ENCODE results near the gene PHGDH. TPM values are rescaled to one million over a fixed set of nuclear protein-coding genes. Genes with fewer than 3 reads are reported as not detected.

PHGDH gene
- total RNA-seq, 4 donors from 2014 or later: 0.86 to 7.1 (median 2.3) TPM; not detected in 1

DNA sequence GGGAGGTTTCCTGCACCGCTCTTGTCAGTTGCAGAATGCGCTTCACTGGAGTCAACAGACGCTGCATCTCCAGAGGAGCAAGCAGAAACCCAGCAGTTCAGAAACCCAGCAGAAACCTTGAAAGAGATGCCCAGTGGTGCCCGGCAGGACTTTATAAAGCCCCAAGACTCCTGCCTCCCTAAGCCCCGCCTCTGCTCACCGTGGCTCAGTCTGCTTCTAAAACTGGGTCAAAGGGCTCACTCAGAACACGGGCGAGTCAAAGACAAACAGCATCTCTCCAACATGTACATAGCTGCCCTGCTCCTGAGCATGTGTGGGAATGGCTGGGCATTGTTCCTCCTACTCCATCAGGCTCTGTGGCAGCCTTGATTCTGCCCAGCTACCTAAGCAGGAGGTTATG is 57.0 kb downstream of the PHGDH start, which contains the start of gene HMGCS2:
Gene HMGCS2 (minus strand): TSS at position 128 of the 400 bp plus-strand sequence. CDS start 61 bp downstream, at position 67.
- intact Hi-C loops (cut with DNase I; ENCODE audit: low total_unique reads): no loop called here
- TF ChIP-seq, protein P1, sequence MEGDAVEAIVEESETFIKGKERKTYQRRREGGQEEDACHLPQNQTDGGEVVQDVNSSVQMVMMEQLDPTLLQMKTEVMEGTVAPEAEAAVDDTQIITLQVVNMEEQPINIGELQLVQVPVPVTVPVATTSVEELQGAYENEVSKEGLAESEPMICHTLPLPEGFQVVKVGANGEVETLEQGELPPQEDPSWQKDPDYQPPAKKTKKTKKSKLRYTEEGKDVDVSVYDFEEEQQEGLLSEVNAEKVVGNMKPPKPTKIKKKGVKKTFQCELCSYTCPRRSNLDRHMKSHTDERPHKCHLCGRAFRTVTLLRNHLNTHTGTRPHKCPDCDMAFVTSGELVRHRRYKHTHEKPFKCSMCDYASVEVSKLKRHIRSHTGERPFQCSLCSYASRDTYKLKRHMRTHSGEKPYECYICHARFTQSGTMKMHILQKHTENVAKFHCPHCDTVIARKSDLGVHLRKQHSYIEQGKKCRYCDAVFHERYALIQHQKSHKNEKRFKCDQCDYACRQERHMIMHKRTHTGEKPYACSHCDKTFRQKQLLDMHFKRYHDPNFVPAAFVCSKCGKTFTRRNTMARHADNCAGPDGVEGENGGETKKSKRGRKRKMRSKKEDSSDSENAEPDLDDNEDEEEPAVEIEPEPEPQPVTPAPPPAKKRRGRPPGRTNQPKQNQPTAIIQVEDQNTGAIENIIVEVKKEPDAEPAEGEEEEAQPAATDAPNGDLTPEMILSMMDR (IDR thresholded peaks at IDR 0.05 in 4 of 5, conservative IDR thresholded peaks at IDR 0.05 in 1 of 5): no peak
- TF ChIP-seq POLR2A (IDR thresholded peaks at IDR 0.05): no peak
- H3K4me1 ChIP-seq: peaks cover 2 to 5% of the 10 kb centered on the region in 2 donors
- no peaks in the 10 kb centered on the region for H3K9me3 ChIP-seq
- in situ Hi-C loops (cut with MboI; ENCODE audit: low sequenced_read_pairs in 4 of 4): no loop called here
- H3K4me3 ChIP-seq: no peak within 1 kb of the TSS
- H3K27me3 ChIP-seq: no peaks in the 10 kb centered on the region
- ATAC-seq: no peak
- DNase-seq: no peak
- H3K27ac ChIP-seq: no peak within 1 kb of the TSS
- no peaks in the 10 kb centered on the region for H3K36me3 ChIP-seq

DNA sequence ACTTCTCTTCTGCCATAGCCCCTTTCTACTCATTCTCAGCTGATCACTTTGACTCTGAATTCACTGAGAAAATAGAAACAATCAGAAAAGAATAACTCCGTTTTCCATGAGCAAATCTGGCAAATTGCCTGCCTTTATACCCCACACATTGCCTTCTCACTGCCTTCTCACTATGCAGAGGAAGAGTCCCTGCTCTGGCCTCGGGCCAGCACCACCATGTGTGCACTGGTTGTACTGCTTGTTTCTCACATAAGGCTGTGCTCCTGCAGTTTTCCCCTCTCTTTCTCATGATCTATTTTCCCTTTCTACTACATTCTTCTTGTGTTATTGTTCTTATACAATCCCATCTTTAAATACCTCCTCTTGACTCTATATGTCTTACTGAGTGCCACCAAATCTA is 59.3 kb downstream of the PHGDH start:
- ATAC-seq (no peak), DNase-seq (no peak)
- intact Hi-C loops (cut with DNase I; ENCODE audit: low total_unique reads): no loop called here
- H3K36me3 ChIP-seq: no peaks in the 10 kb centered on the region
- no peaks in the 10 kb centered on the region for H3K9me3 ChIP-seq
- H3K4me1 ChIP-seq: peaks cover 5 to 9% of the 10 kb centered on the region in 2 donors
- no peak overlapping the region for H3K4me3 ChIP-seq
- no peaks in the 10 kb centered on the region for H3K27me3 ChIP-seq
- in situ Hi-C loops (cut with MboI; ENCODE audit: low sequenced_read_pairs in 4 of 4): no loop called here
- no peak overlapping the region for H3K27ac ChIP-seq
- TF ChIP-seq, protein P1 (IDR thresholded peaks at IDR 0.05 in 4 of 5, conservative IDR thresholded peaks at IDR 0.05 in 1 of 5): no peak

DNA sequence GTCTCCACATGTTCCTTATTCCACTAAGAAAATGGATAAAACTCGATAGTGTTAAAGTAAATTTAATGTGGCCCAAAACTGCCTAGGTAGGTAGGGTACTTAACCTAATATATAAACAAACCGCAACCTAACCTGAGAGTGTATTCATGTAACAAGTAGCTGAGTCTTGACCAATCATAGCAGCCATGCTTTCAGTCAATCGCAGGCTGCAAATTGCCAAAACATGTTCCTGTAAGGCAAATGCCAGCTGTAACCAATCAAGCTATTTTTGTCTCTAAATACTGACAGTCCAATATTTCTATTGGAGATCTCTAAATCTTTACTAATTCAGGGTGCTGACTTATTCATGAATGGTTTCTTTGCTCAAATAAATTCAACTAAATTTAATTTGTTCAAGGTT is 60.0 kb downstream of the PHGDH start:
- in situ Hi-C loops (cut with MboI; ENCODE audit: low sequenced_read_pairs in 4 of 4) (no loop called here), intact Hi-C loops (cut with DNase I; ENCODE audit: low total_unique reads) (no loop called here)
- Histone ChIP-seq H3K36me3 (no peaks in the 10 kb centered on the region), H3K27me3 (no peaks in the 10 kb centered on the region), H3K27ac (no peak overlapping the region), H3K4me3 (no peak overlapping the region), H3K9me3 (no peaks in the 10 kb centered on the region), H3K4me1 (peaks cover 5 to 9% of the 10 kb centered on the region in 2 donors)
- ATAC-seq: no peak
- no peak for TF ChIP-seq POLR2A (IDR thresholded peaks at IDR 0.05)
- TF ChIP-seq, protein P1 (IDR thresholded peaks at IDR 0.05 in 4 of 5, conservative IDR thresholded peaks at IDR 0.05 in 1 of 5): no peak
- DNase-seq: no peak

DNA sequence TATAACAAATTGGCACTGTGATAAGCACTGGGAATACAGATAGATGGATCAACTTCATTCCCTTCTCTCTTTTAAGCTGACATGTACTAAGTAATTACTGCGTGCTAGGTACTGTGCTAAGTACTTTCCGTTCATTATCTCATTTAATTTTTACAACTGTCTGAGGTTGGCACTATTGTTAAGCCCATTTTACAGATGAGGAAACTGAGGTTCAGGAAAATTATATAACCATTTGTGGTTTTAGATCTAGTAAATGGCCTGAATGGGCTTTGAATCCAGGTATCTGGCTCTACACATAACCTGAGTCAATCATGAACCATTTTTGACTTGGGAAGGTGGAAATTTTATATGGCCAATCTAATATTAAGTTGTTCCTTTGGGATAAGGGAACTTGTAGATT is 60.6 kb downstream of the PHGDH start:
- Histone ChIP-seq H3K4me3 (no peak overlapping the region), H3K4me1 (peaks cover 5 to 9% of the 10 kb centered on the region in 2 donors), H3K36me3 (no peaks in the 10 kb centered on the region), H3K27me3 (no peaks in the 10 kb centered on the region), H3K9me3 (no peaks in the 10 kb centered on the region), H3K27ac (no peak overlapping the region)
- no peak for ATAC-seq
- in situ Hi-C loops (cut with MboI; ENCODE audit: low sequenced_read_pairs in 4 of 4): no loop called here
- DNase-seq: no peak
- TF ChIP-seq, protein P1 (IDR thresholded peaks at IDR 0.05 in 4 of 5, conservative IDR thresholded peaks at IDR 0.05 in 1 of 5): no peak
- TF ChIP-seq POLR2A (IDR thresholded peaks at IDR 0.05): no peak
- intact Hi-C loops (cut with DNase I; ENCODE audit: low total_unique reads): no loop called here

DNA sequence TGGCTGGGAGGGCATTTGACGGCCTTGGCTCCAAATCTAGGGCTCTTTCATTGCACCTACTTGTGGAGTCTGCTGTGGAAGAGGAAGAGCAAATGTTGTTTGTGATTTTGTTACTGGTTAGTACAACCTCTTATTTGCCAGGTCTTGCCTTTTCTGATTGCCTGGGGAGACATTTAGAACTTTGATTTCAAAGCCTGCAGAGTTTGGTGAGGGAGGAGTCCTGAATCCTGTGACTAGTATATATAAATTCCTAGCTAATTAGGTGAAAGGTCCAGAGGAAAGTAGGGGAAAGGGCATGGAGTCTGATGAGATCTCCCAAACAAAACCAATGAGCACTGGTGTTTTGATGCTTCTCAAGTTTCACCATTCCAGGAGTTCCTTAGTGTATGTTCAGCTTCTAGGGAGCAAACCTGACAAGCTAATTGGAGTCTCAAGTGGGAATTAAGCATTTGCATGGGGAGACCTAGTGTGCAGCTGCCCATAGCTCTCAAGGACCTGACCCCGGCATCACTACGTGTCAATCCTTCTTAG is 62.0 kb downstream of the PHGDH start:
- ATAC-seq: no peak
- in situ Hi-C loops (cut with MboI; ENCODE audit: low sequenced_read_pairs in 4 of 4): no loop called here
- H3K4me1 ChIP-seq: peaks cover 5 to 9% of the 10 kb centered on the region in 2 donors
- H3K36me3 ChIP-seq: no peaks in the 10 kb centered on the region
- no peaks in the 10 kb centered on the region for H3K27me3 ChIP-seq
- intact Hi-C loops (cut with DNase I; ENCODE audit: low total_unique reads): no loop called here
- no peak overlapping the region for H3K27ac ChIP-seq
- no peak overlapping the region for H3K4me3 ChIP-seq
- no peak for TF ChIP-seq POLR2A (IDR thresholded peaks at IDR 0.05)
- TF ChIP-seq, protein P1 (IDR thresholded peaks at IDR 0.05 in 4 of 5, conservative IDR thresholded peaks at IDR 0.05 in 1 of 5): no peak
- no peaks in the 10 kb centered on the region for H3K9me3 ChIP-seq
- no peak for DNase-seq

All from gastrocnemius medialis (tissue), 4 donors.